Measurements from ENCODE around the gene FOSL2.

DNA sequence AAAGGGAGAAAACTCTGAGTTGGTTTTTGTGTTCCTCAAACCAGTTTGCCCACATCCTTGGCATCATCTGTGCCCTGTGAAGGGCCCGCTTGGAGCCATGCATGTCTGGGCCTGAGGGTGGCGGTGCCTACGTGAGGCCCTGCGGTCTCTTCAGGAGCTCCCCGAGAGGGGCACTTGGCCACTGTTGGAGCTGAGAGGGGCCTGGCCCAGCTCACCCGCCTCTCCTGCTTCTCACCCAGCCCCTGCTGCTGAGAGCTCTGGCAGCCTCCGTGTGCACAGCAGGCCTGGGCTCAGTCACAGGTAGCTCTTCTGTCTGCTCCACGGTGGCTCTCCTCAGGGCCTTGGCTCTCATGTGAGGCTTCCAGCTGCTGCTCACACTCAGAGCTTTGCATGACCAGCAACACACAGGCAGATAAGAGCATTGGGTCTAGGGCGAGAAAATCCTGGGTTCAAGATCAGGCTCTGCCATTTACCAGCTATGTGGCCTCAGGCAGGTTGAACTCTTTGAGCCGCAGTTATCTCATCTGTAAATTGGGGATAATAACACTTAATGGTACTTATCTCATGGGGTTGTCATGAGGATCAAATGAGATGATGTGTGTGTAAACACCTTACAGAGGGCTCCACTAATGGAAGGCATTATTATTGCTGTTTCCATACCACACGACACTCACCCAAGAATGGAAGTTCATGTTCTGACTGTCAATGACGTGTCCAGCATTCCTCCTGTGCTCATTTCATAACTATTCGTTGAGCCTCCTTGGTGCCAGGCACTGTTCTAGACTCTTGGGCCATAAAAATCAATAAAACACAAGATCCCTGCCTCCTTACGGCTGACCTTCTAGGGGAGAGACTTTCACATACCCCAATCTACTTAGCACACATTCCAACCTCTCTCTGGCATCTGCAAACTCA is 61.6 kb downstream of the FOSL2 start:
- TF ChIP-seq, protein P1, sequence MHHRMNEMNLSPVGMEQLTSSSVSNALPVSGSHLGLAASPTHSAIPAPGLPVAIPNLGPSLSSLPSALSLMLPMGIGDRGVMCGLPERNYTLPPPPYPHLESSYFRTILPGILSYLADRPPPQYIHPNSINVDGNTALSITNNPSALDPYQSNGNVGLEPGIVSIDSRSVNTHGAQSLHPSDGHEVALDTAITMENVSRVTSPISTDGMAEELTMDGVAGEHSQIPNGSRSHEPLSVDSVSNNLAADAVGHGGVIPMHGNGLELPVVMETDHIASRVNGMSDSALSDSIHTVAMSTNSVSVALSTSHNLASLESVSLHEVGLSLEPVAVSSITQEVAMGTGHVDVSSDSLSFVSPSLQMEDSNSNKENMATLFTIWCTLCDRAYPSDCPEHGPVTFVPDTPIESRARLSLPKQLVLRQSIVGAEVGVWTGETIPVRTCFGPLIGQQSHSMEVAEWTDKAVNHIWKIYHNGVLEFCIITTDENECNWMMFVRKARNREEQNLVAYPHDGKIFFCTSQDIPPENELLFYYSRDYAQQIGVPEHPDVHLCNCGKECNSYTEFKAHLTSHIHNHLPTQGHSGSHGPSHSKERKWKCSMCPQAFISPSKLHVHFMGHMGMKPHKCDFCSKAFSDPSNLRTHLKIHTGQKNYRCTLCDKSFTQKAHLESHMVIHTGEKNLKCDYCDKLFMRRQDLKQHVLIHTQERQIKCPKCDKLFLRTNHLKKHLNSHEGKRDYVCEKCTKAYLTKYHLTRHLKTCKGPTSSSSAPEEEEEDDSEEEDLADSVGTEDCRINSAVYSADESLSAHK (tag by site-specific recombination; IDR thresholded peaks at IDR 0.05) = no peak
- TF ChIP-seq BCL11A (tag by site-specific recombination; IDR thresholded peaks at IDR 0.05; ENCODE audit: low read depth) (no peak), SP2 (tag by site-specific recombination; IDR thresholded peaks at IDR 0.05) (no peak), ZNF112 (tag by site-specific recombination; IDR thresholded peaks at IDR 0.05) (no peak), ZNF266 (tag by site-specific recombination; IDR thresholded peaks at IDR 0.05; ENCODE audit: low read depth) (no peak), ZNF654 (tag by site-specific recombination; IDR thresholded peaks at IDR 0.05; ENCODE audit: low read depth) (no peak), ZBTB1 (tag by site-specific recombination; IDR thresholded peaks at IDR 0.05) (no peak), ZNF311 (tag by site-specific recombination; IDR thresholded peaks at IDR 0.05; ENCODE audit: borderline replicate concordance) (no peak)
- TF ChIP-seq, protein P2, sequence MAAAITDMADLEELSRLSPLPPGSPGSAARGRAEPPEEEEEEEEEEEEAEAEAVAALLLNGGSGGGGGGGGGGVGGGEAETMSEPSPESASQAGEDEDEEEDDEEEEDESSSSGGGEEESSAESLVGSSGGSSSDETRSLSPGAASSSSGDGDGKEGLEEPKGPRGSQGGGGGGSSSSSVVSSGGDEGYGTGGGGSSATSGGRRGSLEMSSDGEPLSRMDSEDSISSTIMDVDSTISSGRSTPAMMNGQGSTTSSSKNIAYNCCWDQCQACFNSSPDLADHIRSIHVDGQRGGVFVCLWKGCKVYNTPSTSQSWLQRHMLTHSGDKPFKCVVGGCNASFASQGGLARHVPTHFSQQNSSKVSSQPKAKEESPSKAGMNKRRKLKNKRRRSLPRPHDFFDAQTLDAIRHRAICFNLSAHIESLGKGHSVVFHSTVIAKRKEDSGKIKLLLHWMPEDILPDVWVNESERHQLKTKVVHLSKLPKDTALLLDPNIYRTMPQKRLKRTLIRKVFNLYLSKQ (tag by site-specific recombination; IDR thresholded peaks at IDR 0.05; ENCODE audit: borderline replicate concordance) = no peak
- TF ChIP-seq, protein P3, sequence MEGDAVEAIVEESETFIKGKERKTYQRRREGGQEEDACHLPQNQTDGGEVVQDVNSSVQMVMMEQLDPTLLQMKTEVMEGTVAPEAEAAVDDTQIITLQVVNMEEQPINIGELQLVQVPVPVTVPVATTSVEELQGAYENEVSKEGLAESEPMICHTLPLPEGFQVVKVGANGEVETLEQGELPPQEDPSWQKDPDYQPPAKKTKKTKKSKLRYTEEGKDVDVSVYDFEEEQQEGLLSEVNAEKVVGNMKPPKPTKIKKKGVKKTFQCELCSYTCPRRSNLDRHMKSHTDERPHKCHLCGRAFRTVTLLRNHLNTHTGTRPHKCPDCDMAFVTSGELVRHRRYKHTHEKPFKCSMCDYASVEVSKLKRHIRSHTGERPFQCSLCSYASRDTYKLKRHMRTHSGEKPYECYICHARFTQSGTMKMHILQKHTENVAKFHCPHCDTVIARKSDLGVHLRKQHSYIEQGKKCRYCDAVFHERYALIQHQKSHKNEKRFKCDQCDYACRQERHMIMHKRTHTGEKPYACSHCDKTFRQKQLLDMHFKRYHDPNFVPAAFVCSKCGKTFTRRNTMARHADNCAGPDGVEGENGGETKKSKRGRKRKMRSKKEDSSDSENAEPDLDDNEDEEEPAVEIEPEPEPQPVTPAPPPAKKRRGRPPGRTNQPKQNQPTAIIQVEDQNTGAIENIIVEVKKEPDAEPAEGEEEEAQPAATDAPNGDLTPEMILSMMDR (tag by site-specific recombination; IDR thresholded peaks at IDR 0.05) = no peak
- TF ChIP-seq, protein P4, sequence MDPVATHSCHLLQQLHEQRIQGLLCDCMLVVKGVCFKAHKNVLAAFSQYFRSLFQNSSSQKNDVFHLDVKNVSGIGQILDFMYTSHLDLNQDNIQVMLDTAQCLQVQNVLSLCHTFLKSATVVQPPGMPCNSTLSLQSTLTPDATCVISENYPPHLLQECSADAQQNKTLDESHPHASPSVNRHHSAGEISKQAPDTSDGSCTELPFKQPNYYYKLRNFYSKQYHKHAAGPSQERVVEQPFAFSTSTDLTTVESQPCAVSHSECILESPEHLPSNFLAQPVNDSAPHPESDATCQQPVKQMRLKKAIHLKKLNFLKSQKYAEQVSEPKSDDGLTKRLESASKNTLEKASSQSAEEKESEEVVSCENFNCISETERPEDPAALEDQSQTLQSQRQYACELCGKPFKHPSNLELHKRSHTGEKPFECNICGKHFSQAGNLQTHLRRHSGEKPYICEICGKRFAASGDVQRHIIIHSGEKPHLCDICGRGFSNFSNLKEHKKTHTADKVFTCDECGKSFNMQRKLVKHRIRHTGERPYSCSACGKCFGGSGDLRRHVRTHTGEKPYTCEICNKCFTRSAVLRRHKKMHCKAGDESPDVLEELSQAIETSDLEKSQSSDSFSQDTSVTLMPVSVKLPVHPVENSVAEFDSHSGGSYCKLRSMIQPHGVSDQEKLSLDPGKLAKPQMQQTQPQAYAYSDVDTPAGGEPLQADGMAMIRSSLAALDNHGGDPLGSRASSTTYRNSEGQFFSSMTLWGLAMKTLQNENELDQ (tag by site-specific recombination; IDR thresholded peaks at IDR 0.05; ENCODE audit: low read depth) = no peak
- TF ChIP-seq, protein P5, sequence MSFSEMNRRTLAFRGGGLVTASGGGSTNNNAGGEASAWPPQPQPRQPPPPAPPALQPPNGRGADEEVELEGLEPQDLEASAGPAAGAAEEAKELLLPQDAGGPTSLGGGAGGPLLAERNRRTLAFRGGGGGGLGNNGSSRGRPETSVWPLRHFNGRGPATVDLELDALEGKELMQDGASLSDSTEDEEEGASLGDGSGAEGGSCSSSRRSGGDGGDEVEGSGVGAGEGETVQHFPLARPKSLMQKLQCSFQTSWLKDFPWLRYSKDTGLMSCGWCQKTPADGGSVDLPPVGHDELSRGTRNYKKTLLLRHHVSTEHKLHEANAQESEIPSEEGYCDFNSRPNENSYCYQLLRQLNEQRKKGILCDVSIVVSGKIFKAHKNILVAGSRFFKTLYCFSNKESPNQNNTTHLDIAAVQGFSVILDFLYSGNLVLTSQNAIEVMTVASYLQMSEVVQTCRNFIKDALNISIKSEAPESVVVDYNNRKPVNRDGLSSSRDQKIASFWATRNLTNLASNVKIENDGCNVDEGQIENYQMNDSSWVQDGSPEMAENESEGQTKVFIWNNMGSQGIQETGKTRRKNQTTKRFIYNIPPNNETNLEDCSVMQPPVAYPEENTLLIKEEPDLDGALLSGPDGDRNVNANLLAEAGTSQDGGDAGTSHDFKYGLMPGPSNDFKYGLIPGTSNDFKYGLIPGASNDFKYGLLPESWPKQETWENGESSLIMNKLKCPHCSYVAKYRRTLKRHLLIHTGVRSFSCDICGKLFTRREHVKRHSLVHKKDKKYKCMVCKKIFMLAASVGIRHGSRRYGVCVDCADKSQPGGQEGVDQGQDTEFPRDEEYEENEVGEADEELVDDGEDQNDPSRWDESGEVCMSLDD (tag by site-specific recombination; IDR thresholded peaks at IDR 0.05) = no peak

Data from HEK293 (cell line).